WTC11 (cell line): ENCODE results near the gene MRPL28. TPM values are rescaled to one million over a fixed set of nuclear protein-coding genes. Genes with fewer than 3 reads are reported as not detected.

Experiments used
- ATAC-seq: fragments of 200-7000 bp; cut with Tn5 transposase; 2 replicates; pipeline ENCODE4 v1.10.0; 2021; ENCODE audit warnings: mild to moderate bottlenecking, moderate library complexity
- CTCF ChIA-PET: fragments of 300-600 bp; sonication (Branson Sonifier 250); formaldehyde crosslinking; loops from one replicate; lab custom pipeline; 2021; ENCODE audit warnings: antibody characterized with exemption; lab: Charles Lee
- POLR2A ChIA-PET: fragments of 350-600 bp; sonication (Branson Sonifier 250); formaldehyde crosslinking; loops from one replicate; lab custom pipeline; 2021; ENCODE audit warnings: antibody characterized with exemption; lab: Charles Lee
- DNase-seq: peaks from one replicate; pipeline ENCODE4 v3.0.0; 2021; ENCODE audit warnings: low spot score
- H3K27ac Mint-ChIP-seq: 2 replicates; pipeline ENCODE4 v1.8.0; 2021; ENCODE audit warnings: mixed read lengths
- H3K27me3 Mint-ChIP-seq: 2 replicates; pipeline ENCODE4 v1.8.0; 2021; ENCODE audit warnings: low read depth, mild to moderate bottlenecking, moderate library complexity, mixed read lengths
- H3K36me3 Mint-ChIP-seq: 2 replicates; pipeline ENCODE4 v1.8.0; 2021; ENCODE audit warnings: mixed read lengths
- H3K4me1 Mint-ChIP-seq: 2 replicates; pipeline ENCODE4 v1.8.0; 2022; ENCODE audit warnings: mixed read lengths
- H3K4me3 Mint-ChIP-seq: 2 replicates; pipeline ENCODE4 v1.8.0; 2021; ENCODE audit warnings: mild to moderate bottlenecking, moderate library complexity, mixed read lengths
- H3K9me3 Mint-ChIP-seq: 2 replicates; pipeline ENCODE4 v1.8.0; 2021; ENCODE audit warnings: mixed read lengths
- ATF1 ChIP-seq: sonication (generic); formaldehyde crosslinking; IDR thresholded peaks from 2 replicates; pipeline ENCODE4 v1.8.1; 2023; ENCODE audit warnings: mild to moderate bottlenecking, moderate library complexity, missing genetic modification reagents
- FOXJ3 ChIP-seq: sonication (generic); formaldehyde crosslinking; IDR thresholded peaks from 2 replicates; pipeline ENCODE4 v1.9.0; 2021; ENCODE audit warnings: missing genetic modification reagents, mild to moderate bottlenecking, borderline replicate concordance
- FOXK1 ChIP-seq: sonication (generic); formaldehyde crosslinking; IDR thresholded peaks from 2 replicates; pipeline ENCODE4 v1.8.0; 2022; ENCODE audit warnings: mild to moderate bottlenecking, moderate library complexity, missing genetic modification reagents
- OVOL2 ChIP-seq: fragments of 250-450 bp; sonication (Bioruptor Pico); IDR thresholded peaks from 2 replicates; pipeline ENCODE4 v1.9.0; 2021; ENCODE audit warnings: mild to moderate bottlenecking, borderline replicate concordance
- total RNA-seq: library from RNA; stranded (reverse); gene quantifications from 3 replicates; pipeline ENCODE4 v1.2.3, GENCODE V29; 2021
- TF ChIP-seq, protein P1 (sequence below): sonication (generic); formaldehyde crosslinking; IDR thresholded peaks from 2 replicates; pipeline ENCODE4 v1.8.0; 2022; ENCODE audit warnings: mild to moderate bottlenecking, missing genetic modification reagents
- TF ChIP-seq, protein P2 (sequence below): sonication (generic); formaldehyde crosslinking; IDR thresholded peaks from 2 replicates; pipeline ENCODE4 v1.8.1; 2023; ENCODE audit warnings: mild to moderate bottlenecking, missing genetic modification reagents, moderate library complexity
- TF ChIP-seq, protein P3 (sequence below): sonication (generic); formaldehyde crosslinking; IDR thresholded peaks from 2 replicates; pipeline ENCODE4 v1.8.0; 2023; ENCODE audit warnings: missing genetic modification reagents, mild to moderate bottlenecking, borderline replicate concordance
- TF ChIP-seq, protein P4 (sequence below): sonication (generic); formaldehyde crosslinking; IDR thresholded peaks from 2 replicates; pipeline ENCODE4 v1.8.1; 2022; ENCODE audit warnings: low read depth, mild to moderate bottlenecking, moderate library complexity, missing genetic modification reagents, borderline replicate concordance
- TF ChIP-seq, protein P5 (sequence below): fragments of 200-600 bp; IDR thresholded peaks from 2 replicates; pipeline ENCODE4 v1.8.0; 2022; ENCODE audit warnings: antibody characterized with exemption

Gene MRPL28
- total RNA-seq, 1 experiment from 2014 or later = 119 TPM

DNA sequence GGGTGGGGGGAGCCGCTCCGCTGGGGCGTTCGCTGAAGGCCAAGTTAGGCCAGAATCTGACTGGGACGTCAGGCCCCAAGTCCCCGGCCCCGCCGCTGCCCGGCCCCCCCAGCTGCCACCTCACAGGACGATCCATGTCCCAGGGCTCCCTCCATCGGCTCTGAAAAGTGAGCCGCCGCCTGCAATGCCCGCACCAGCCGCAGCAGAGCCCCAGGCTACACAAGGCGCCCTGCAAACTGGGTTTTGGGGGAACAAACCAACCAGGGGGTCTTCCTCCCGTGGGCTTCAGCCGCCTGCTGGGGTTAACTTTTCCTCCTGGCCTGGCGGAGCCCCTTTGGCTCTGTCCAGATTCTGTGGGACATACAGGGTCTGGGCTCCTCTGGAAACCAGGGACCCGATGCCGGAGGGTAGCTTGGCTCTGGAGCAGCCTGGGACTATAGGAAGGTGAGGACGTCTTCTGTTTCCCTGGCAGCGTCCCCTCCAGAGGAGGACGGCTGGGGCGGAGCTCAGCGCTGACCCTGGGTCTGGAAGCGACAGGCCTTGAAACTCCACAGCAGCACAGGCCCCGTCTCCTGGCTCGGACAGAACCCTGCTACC lies 27.5 kb upstream of the MRPL28 start (continued):
- TF ChIP-seq, protein P1, sequence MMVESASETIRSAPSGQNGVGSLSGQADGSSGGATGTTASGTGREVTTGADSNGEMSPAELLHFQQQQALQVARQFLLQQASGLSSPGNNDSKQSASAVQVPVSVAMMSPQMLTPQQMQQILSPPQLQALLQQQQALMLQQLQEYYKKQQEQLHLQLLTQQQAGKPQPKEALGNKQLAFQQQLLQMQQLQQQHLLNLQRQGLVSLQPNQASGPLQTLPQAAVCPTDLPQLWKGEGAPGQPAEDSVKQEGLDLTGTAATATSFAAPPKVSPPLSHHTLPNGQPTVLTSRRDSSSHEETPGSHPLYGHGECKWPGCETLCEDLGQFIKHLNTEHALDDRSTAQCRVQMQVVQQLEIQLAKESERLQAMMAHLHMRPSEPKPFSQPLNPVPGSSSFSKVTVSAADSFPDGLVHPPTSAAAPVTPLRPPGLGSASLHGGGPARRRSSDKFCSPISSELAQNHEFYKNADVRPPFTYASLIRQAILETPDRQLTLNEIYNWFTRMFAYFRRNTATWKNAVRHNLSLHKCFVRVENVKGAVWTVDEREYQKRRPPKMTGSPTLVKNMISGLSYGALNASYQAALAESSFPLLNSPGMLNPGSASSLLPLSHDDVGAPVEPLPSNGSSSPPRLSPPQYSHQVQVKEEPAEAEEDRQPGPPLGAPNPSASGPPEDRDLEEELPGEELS (CRISPR knock-in tag) = no peak

DNA sequence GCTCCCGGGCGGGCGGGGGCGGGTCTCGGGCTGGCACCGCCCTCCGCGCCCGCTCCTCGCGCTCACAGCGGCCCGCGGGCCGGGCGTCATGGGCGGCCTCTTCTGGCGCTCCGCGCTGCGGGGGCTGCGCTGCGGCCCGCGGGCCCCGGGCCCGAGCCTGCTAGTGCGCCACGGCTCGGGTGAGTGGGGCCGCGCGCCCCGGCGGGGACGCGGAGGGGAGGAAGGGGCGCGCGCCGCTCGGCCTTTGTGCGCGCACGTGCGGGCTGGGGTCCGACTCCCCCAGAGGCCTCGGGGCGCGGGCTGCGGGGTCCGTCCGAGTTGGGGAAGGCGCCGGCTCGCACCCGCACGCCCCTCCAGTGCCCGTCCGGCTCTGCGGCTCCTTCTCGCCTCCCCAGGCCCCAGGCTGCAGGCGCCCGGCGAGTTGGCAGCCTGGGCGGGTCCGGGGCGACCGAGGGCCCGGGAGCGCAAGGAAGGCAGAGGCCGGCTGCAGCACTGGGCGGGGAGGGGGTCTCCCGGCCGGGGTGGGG lies 26.9 kb upstream of the MRPL28 start, which contains the start of gene NME4:
NME4 (plus strand) TSS at position 65 of the 527 bp plus-strand sequence; CDS start at position 89, 24 bp downstream.
- Mint-ChIP-seq H3K9me3 (no peaks in the 10 kb centered on the region), H3K4me1 (peaks cover 25% of the 10 kb centered on the region), H3K4me3 (peak within 1 kb of the TSS; percentile 94), H3K36me3 (peaks cover 12% of the 10 kb centered on the region), H3K27me3 (peaks cover 3% of the 10 kb centered on the region; the same call in 1 of the 2 replicates), H3K27ac (peak within 1 kb of the TSS; percentile 99)
- CTCF ChIA-PET = interaction anchor here (1.0 to 1.9 kb wide), 7 partner anchors 10 to 251 kb away, joined by 3 to 10 read pairs (median 4); partner anchors contain the start of gene PGAP6
- DNase-seq (peak; percentile 50), ATAC-seq (no peak; the same call in 1 of the 2 replicates)
- POLR2A ChIA-PET = interaction anchor here (0.7 kb wide), 1 partner anchor 98 kb away, joined by 3 read pairs; no protein-coding TSS in a partner anchor
- TF ChIP-seq FOXK1 (CRISPR knock-in tag) = no peak
- no peak for TF ChIP-seq OVOL2 (CRISPR knock-in tag)
- TF ChIP-seq, protein P2, sequence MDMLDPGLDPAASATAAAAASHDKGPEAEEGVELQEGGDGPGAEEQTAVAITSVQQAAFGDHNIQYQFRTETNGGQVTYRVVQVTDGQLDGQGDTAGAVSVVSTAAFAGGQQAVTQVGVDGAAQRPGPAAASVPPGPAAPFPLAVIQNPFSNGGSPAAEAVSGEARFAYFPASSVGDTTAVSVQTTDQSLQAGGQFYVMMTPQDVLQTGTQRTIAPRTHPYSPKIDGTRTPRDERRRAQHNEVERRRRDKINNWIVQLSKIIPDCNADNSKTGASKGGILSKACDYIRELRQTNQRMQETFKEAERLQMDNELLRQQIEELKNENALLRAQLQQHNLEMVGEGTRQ = 0 out of 2 replicates have a peak, but pooled peaks have one; percentile 23
- TF ChIP-seq, protein P3, sequence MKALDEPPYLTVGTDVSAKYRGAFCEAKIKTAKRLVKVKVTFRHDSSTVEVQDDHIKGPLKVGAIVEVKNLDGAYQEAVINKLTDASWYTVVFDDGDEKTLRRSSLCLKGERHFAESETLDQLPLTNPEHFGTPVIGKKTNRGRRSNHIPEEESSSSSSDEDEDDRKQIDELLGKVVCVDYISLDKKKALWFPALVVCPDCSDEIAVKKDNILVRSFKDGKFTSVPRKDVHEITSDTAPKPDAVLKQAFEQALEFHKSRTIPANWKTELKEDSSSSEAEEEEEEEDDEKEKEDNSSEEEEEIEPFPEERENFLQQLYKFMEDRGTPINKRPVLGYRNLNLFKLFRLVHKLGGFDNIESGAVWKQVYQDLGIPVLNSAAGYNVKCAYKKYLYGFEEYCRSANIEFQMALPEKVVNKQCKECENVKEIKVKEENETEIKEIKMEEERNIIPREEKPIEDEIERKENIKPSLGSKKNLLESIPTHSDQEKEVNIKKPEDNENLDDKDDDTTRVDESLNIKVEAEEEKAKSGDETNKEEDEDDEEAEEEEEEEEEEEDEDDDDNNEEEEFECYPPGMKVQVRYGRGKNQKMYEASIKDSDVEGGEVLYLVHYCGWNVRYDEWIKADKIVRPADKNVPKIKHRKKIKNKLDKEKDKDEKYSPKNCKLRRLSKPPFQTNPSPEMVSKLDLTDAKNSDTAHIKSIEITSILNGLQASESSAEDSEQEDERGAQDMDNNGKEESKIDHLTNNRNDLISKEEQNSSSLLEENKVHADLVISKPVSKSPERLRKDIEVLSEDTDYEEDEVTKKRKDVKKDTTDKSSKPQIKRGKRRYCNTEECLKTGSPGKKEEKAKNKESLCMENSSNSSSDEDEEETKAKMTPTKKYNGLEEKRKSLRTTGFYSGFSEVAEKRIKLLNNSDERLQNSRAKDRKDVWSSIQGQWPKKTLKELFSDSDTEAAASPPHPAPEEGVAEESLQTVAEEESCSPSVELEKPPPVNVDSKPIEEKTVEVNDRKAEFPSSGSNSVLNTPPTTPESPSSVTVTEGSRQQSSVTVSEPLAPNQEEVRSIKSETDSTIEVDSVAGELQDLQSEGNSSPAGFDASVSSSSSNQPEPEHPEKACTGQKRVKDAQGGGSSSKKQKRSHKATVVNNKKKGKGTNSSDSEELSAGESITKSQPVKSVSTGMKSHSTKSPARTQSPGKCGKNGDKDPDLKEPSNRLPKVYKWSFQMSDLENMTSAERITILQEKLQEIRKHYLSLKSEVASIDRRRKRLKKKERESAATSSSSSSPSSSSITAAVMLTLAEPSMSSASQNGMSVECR (CRISPR knock-in tag) = peak; percentile 49; the same call in 1 of the 2 replicates
- TF ChIP-seq, protein P4, sequence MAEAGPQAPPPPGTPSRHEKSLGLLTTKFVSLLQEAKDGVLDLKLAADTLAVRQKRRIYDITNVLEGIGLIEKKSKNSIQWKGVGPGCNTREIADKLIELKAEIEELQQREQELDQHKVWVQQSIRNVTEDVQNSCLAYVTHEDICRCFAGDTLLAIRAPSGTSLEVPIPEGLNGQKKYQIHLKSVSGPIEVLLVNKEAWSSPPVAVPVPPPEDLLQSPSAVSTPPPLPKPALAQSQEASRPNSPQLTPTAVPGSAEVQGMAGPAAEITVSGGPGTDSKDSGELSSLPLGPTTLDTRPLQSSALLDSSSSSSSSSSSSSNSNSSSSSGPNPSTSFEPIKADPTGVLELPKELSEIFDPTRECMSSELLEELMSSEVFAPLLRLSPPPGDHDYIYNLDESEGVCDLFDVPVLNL (CRISPR knock-in tag) = no peak
- no peak for TF ChIP-seq ATF1

DNA sequence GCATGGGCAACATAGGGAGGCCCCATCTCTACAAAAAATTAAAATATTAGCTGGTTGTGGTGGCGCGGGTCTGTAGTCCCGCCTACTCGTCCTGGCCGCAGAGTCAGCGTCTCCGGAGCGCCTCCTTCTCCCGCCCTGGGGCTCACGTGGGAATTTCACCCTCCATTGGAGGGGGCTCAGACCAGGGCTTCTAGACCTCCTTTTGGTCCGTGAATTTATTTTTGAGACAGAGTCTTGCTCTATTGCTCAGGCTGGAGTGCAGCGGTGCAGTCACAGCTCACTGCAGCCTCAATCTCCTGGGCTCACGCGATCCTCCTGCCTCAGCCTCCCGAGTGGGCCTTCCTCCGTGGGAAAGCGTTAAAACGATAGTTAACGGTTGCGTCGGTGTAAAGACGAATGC lies 26.3 kb upstream of the MRPL28 start:
- Mint-ChIP-seq H3K36me3 (peaks cover 17% of the 10 kb centered on the region), H3K4me3 (peak overlapping the region; percentile 94), H3K4me1 (peaks cover 25% of the 10 kb centered on the region), H3K27ac (peak overlapping the region; percentile 99), H3K9me3 (peaks cover 5% of the 10 kb centered on the region), H3K27me3 (peaks cover 3% of the 10 kb centered on the region; the same call in 1 of the 2 replicates)
- no peak for TF ChIP-seq FOXJ3
- TF ChIP-seq, protein P5, sequence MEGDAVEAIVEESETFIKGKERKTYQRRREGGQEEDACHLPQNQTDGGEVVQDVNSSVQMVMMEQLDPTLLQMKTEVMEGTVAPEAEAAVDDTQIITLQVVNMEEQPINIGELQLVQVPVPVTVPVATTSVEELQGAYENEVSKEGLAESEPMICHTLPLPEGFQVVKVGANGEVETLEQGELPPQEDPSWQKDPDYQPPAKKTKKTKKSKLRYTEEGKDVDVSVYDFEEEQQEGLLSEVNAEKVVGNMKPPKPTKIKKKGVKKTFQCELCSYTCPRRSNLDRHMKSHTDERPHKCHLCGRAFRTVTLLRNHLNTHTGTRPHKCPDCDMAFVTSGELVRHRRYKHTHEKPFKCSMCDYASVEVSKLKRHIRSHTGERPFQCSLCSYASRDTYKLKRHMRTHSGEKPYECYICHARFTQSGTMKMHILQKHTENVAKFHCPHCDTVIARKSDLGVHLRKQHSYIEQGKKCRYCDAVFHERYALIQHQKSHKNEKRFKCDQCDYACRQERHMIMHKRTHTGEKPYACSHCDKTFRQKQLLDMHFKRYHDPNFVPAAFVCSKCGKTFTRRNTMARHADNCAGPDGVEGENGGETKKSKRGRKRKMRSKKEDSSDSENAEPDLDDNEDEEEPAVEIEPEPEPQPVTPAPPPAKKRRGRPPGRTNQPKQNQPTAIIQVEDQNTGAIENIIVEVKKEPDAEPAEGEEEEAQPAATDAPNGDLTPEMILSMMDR = no peak
- TF ChIP-seq, protein P2 = 0 out of 2 replicates have a peak, but pooled peaks have one; percentile 41
- POLR2A ChIA-PET = no interaction called here
- DNase-seq = peak; percentile 59
- ATAC-seq = peak; percentile 33
- CTCF ChIA-PET = interaction anchor here (1.0 to 1.9 kb wide), 4 partner anchors 10 to 99 kb away, joined by 3 to 10 read pairs (median 5); no protein-coding TSS in a partner anchor
